Endothelial cell of umbilical vein (primary cell): ENCODE measurements around the gene LSM3. TPM values are rescaled to one million over a fixed set of nuclear protein-coding genes. Genes with fewer than 3 reads are reported as not detected.

Source experiments
- BruUV-seq: library from RNA; stranded (reverse); fragments of 400-500 nt; replicated peaks from 2 replicates; lab custom pipeline; 2021; lab: Mats Ljungman, UMichigan
- CTCF ChIA-PET: fragments of 300-600, 350-600 bp; sonication (Branson Sonifier 250); formaldehyde crosslinking; loops from one replicate; lab custom pipeline; 2021; ENCODE audit warnings: antibody characterized with exemption, inconsistent platforms; lab: Charles Lee
- POLR2A ChIA-PET: fragments of 300-600, 350-600 bp; sonication (Branson Sonifier 250); formaldehyde crosslinking; loops from one replicate; lab custom pipeline; 2021; ENCODE audit warnings: antibody characterized with exemption, inconsistent platforms; lab: Charles Lee
- DNase-seq: peaks from one replicate; pipeline ENCODE4 v3.0.0-alpha.2; 2011; ENCODE audit warnings: low read depth, low spot score
- FAIRE-seq: peaks from 2 replicates; lab custom pipeline; 2011; peaks lifted over from hg19 to GRCh38; lab: Jason Lieb, UNC
- H2AFZ ChIP-seq: 2 replicates; pipeline ENCODE4 v1.6.0; 2012; ENCODE audit warnings: low read depth, low read length, control low read depth, inconsistent platforms
- H3K27ac ChIP-seq: 2 replicates; pipeline ENCODE4 v1.5.1; 2011; ENCODE audit warnings: low read depth, mild to moderate bottlenecking, control low read depth, low read length, moderate library complexity; ENCODE audit not compliant: insufficient read depth
- H3K27me3 ChIP-seq, 2 experiments: 2 replicates each; pipeline versions ENCODE4 v1.6.0 to v1.6.1; 2011; ENCODE audit warnings: low read length in 2 of 2, mixed read lengths in 1 of 2; ENCODE audit not compliant: control insufficient read depth in 2 of 2, insufficient read depth in 2 of 2
- H3K36me3 ChIP-seq, 2 experiments: 2 replicates in 1 of 2; 3 replicates in 1 of 2; pipeline ENCODE4 v1.5.1; 2011; ENCODE audit warnings: low read length in 2 of 2, mild to moderate bottlenecking in 1 of 2, moderate library complexity in 1 of 2; ENCODE audit not compliant: control insufficient read depth in 2 of 2, insufficient read depth in 2 of 2; ENCODE audit errors: extremely low read depth in 1 of 2
- H3K4me1 ChIP-seq: 3 replicates; pipeline ENCODE4 v1.5.1; 2011; ENCODE audit warnings: mild to moderate bottlenecking, low read length; ENCODE audit not compliant: control insufficient read depth, insufficient read depth; ENCODE audit errors: extremely low read depth
- H3K4me2 ChIP-seq: 2 replicates; pipeline ENCODE4 v1.6.1; 2011; ENCODE audit warnings: low read length, control low read depth, mixed read lengths; ENCODE audit not compliant: insufficient read depth
- H3K4me3 ChIP-seq, 3 experiments: fragments of 200-600 bp in 1 of 3; sonication (generic), shearing (Covaris generic) in 1 of 3; replicated peaks in 1 of 3; 2 replicates each; pipeline ENCODE4 v1.5.1; 2011 to 2016; ENCODE audit warnings: control low read depth in 3 of 3, low read length in 3 of 3, mild to moderate bottlenecking in 2 of 3, inconsistent platforms in 1 of 3, low read depth in 1 of 3, moderate library complexity in 1 of 3; ENCODE audit not compliant: insufficient read depth in 1 of 3
- H3K79me2 ChIP-seq: 2 replicates; pipeline ENCODE4 v1.6.0; 2012; ENCODE audit warnings: low read length, inconsistent platforms; ENCODE audit not compliant: control insufficient read depth, insufficient read depth
- H3K9ac ChIP-seq: replicated peaks from 2 replicates; pipeline ENCODE3; 2011; ENCODE audit warnings: low read length, control low read depth; ENCODE audit not compliant: insufficient read depth; ENCODE audit errors: extremely low read depth
- H3K9me1 ChIP-seq: replicated peaks from 3 replicates; pipeline ENCODE4 v1.6.0; 2011; ENCODE audit warnings: mild to moderate bottlenecking, low read length; ENCODE audit not compliant: control insufficient read depth, insufficient read depth; ENCODE audit errors: extremely low read depth
- H3K9me3 ChIP-seq: replicated peaks from 2 replicates; pipeline ENCODE4 v1.5.1; 2012; ENCODE audit warnings: low read length, inconsistent platforms; ENCODE audit not compliant: control insufficient read depth, insufficient read depth
- H4K20me1 ChIP-seq: replicated peaks from 2 replicates; pipeline ENCODE3; 2011; ENCODE audit warnings: mild to moderate bottlenecking, low read length; ENCODE audit not compliant: control insufficient read depth, insufficient read depth; ENCODE audit errors: extremely low read depth
- EZH2 ChIP-seq: IDR thresholded peaks from 2 replicates; pipeline ENCODE4 v1.6.1; 2012; ENCODE audit warnings: borderline replicate concordance, low read depth, mild to moderate bottlenecking, moderate library complexity, low read length, inconsistent platforms; ENCODE audit not compliant: severe bottlenecking
- FOS ChIP-seq: IDR thresholded peaks from 2 replicates; pipeline ENCODE4 v1.6.1; 2011; ENCODE audit warnings: mild to moderate bottlenecking, low read length, moderate library complexity, borderline replicate concordance; ENCODE audit not compliant: insufficient read depth
- GATA2 ChIP-seq: IDR thresholded peaks from 2 replicates; pipeline ENCODE4 v1.7.0; 2011; ENCODE audit warnings: low read depth, mild to moderate bottlenecking, moderate library complexity, mixed read lengths, low read length; ENCODE audit not compliant: insufficient read length, insufficient read depth
- JUN ChIP-seq: IDR thresholded peaks from 2 replicates; pipeline ENCODE4 v1.6.1; 2011; ENCODE audit warnings: borderline replicate concordance, low read depth; ENCODE audit not compliant: insufficient read length, insufficient read depth
- POLR2A ChIP-seq: IDR thresholded peaks from 2 replicates; pipeline ENCODE4 v1.6.1; 2012; ENCODE audit warnings: low read depth, mild to moderate bottlenecking, control low read depth, low read length
- dilution Hi-C: fragments of 300-500 bp; cut with MboI; formaldehyde crosslinking; loops from one replicate; pipeline ENCODE4 v1.15.0; 2019; ENCODE audit warnings: low sequenced_read_pairs; ENCODE audit not compliant: extremely low pct_ligation_motif_present
- intact Hi-C: fragments of 100-400 bp; cut with micrococcal nuclease; formaldehyde crosslinking; loops from one replicate; pipeline ENCODE4 v1.10.0; 2022
- polyA plus RNA-seq, 4 experiments: library from polyadenylated mRNA; depleted of rRNA in 3 of 4; stranded (reverse) in 3 of 4; unstranded in 1 of 4; fragments of >200 nt; gene quantifications; 2 replicates each; pipeline versions ENCODE4 v1.2.1 to v1.2.3, GENCODE V29; 2011 to 2012; ENCODE audit warnings: missing spikeins in 1 of 4
- total RNA-seq: library from RNA; stranded (reverse); gene quantifications from 2 replicates; pipeline ENCODE4 v1.2.3, GENCODE V29; 2021

LSM3 gene
- total and polyA plus RNA-seq, 2 donors (not counting 3 experiments of a cell fraction or from before 2014, with no cell fraction given) = 4.4 to 13.0 TPM

DNA sequence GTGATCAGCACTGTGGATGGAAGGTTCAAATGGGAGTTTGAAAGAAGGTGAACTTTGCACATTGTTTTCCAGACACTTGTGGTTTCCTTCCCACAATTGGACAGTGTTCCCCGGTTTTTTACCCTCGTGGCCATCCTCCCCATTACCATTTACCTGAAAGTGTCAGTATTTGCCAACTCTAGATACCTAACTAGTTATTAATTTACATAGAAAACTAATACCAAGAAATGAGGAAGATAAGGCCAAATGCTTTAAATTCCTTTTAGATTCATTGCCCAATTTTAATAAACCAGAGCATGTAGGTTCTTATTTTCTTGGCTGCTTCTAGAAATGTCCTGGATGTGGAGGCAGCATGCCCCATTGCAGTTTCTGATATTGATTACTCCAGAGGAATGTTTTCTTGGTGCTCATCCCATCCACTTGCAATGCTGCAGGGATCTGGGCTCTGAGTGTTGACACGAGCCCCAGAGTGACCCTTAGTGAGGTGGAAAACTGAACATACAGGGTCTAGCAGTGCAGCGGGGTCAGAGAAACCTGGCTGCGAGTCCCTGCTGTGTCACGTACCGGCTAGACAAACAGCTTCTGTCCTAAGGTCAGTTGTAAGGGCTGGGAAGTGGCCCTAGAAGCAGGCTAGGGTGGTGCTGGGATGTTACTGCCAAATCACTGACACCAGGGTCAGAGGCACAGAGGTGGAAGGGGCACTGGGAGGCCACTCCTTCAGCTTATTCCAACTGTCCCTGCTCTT lies 23.5 kb downstream of the LSM3 start:
- peaks cover 2% of the 10 kb centered on the region for H3K4me1 ChIP-seq
- H3K27ac ChIP-seq = no peak overlapping the region
- CTCF ChIA-PET = interaction anchor here (0.9 to 4.8 kb wide), 11 partner anchors 11 to 579 kb away, joined by 3 to 52 read pairs (median 11); partner anchors contain the start of genes CHCHD4 and TMEM43
- H3K9ac ChIP-seq = no peak overlapping the region
- H3K9me1 ChIP-seq = no peaks in the 10 kb centered on the region
- no peak overlapping the region for H3K4me3 ChIP-seq
- no peaks in the 10 kb centered on the region for H4K20me1 ChIP-seq
- H3K79me2 ChIP-seq = no peaks in the 10 kb centered on the region
- no peak overlapping the region for H2AFZ ChIP-seq
- TF ChIP-seq POLR2A = no peak
- TF ChIP-seq GATA2 = no peak
- TF ChIP-seq JUN = no peak
- no TSS peak for BruUV-seq
- dilution Hi-C loops = no loop called here
- POLR2A ChIA-PET = no interaction called here
- DNase-seq (no peak), FAIRE-seq (no peak)
- no peaks in the 10 kb centered on the region for H3K36me3 ChIP-seq
- H3K4me2 ChIP-seq = no peak overlapping the region
- intact Hi-C loops = loop anchor here (2.0 to 5.0 kb wide), 2 partner anchors 200 to 259 kb away; partner anchors contain the start of gene SLC6A6
- H3K9me3 ChIP-seq = no peaks in the 10 kb centered on the region
- H3K27me3 ChIP-seq = no peaks in the 10 kb centered on the region

- no peaks in the 10 kb centered on the region for H3K36me3 ChIP-seq
- no peaks in the 10 kb centered on the region for H3K9me3 ChIP-seq
- H3K4me2 ChIP-seq = no peak overlapping the region
- ChIA-PET CTCF (interaction anchor here (0.6 to 5.1 kb wide), 88 partner anchors 7 to 587 kb away, joined by 3 to 168 read pairs (median 5); partner anchors contain the start of genes CCDC174, CHCHD4, GRIP2 and LSM3), POLR2A (interaction anchor here (1.2 kb wide), 1 partner anchor 24 kb away, joined by 9 read pairs; the partner anchor contains the start of genes LSM3 and XPC)
- H4K20me1 ChIP-seq = no peaks in the 10 kb centered on the region
- no peak overlapping the region for H3K4me3 ChIP-seq
- dilution Hi-C loops = no loop called here
- H3K9me1 ChIP-seq = no peaks in the 10 kb centered on the region
- no peak for FAIRE-seq
- H3K27me3 ChIP-seq = no peaks in the 10 kb centered on the region
- peaks cover 2% of the 10 kb centered on the region for H3K4me1 ChIP-seq
- H3K9ac ChIP-seq = no peak overlapping the region
- TF ChIP-seq FOS (no peak), EZH2 (no peak)
- H3K27ac ChIP-seq = no peak overlapping the region
- H2AFZ ChIP-seq = no peak overlapping the region
- intact Hi-C loops = loop anchor here (1.0 to 5.0 kb wide), 5 partner anchors 58 to 345 kb away; partner anchors contain the start of gene SLC6A6
- no peaks in the 10 kb centered on the region for H3K79me2 ChIP-seq
- DNase-seq = no peak
- BruUV-seq = no TSS peak
Observed at GRCh38 chr3:14202874-14203520, 24.4 kb downstream of the LSM3 start.
